Measurements from ENCODE around the gene LIMS1.
"Not testable (repeated sequence)": the region's sequence is repeated elsewhere in the genome, so short reads cannot be mapped to it uniquely, and the experiment has no call there.

The LIMS1 gene

DNA sequence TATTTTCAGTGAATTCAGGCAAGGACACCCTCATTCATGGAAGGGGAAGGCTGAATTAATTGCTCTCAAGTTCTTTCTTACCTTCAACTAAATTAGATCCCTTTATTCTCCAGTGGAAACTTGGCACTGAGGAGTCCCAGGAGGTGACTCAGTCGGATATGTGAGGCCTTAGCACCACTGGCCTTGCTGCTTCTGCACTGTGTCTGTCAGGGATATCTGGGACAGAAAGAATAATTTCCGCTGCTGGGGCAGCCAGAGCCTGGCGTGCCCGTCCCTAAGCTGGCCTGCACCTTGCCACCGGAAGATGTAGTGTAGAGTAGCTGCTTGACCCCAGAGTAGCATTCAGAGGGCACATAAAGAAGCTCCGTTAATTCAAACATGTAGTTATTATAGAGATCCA is 53.4 kb downstream of the LIMS1 start:
- DNase-seq (ENCODE audit: low spot score): no peak

DNA sequence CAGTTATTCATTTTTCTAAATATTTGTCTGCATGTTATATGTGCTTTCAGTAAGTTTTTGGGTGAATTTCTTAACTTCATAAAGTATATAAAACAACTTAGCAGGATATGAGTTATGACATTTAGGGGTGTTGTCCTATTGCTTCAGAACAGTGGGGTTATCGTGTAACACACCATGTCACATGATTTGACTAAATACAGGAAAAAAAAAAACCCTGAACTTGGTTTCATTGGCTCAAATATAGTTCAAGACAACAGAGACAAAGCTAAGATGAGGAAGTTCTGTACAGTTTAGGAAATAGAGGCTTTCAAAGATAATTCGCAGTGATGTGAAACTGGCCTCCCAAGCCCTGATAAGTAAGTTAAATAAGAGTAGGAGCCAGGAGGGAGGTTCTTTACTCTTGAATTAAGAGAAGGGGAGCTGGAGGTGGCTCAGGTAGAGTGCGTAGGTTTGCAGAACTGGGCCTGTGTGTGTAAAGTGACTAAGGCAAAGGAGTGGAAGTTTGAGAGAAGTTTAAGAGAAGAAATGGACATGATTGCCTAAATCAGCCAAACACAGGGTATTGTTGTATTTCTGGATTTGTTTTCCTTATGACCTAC is 53.9 kb downstream of the LIMS1 start:
- no peak for DNase-seq (ENCODE audit: low spot score)

DNA sequence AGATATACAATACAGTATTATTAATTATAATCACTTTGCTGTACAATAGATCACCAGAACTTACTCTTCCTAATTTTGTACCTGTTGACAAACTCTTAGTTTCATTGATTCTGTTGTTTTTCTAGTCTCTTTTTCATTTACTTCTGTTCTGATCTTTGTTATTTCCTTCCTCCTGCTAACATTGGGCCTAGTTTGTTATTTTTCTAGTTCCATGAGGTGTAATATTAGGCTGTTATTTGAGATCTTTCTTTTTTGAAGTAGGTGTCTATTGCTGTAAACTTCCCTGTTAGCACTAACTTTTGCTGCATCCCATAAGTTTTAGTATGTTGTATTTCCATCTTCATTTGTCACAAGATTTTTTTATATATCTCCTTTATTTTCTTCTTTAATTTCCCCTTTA is 55.1 kb downstream of the LIMS1 start:
- no peak for DNase-seq (ENCODE audit: low spot score)

DNA sequence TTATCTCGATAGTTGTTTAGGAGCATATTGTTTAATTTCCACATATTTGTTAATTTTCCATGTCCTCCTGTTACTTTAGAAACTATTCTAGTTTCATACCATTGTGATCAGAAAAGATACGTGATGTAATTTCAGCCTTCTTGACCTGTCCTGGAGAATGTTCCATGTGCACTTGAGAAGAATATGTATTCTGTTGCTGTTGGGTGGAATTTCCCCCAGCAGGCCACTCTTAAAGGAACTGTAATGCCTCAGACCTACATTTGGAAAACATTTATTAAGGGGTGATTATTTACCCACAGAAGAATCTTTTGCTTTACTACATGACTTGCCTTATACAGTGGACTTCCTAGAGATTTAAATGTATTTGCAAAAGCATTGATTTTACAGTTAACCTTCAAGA is 55.5 kb downstream of the LIMS1 start:
- no peak for DNase-seq (ENCODE audit: low spot score)

GRCh38 chr2:108591163-108591562 is 56.9 kb downstream of the LIMS1 start:
- DNase-seq (ENCODE audit: low spot score): no peak

DNA sequence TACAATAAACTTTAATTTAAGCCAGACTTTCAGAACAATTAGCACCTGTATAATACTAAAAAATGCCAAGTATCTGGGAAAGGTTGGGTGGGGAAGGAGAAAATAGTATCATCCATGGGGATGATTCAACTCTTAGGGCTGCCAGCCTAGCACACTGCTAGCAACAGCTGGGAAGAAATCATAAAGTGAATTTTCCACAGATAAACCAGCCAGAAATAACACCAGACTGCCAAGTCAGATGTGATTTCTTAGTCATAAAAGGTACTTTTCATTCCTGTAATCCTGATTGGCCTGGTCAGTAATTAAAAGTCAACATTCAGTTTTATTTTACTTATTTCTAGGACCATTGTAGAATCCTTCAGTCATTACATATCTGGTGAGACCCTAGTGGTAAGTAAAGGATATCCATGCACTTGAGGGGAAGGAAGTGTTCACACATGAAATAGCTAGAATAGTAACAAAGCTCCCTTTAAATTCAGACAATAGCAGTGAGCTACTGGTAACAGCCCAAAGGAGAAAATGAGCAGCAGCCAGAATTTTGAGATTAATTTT is 59.4 kb downstream of the LIMS1 start:
- DNase-seq (ENCODE audit: low spot score): no peak

GRCh38 chr2:108594132-108594981 is 60.1 kb downstream of the LIMS1 start:
- DNase-seq (ENCODE audit: low spot score): peak; percentile 72

- DNase-seq (ENCODE audit: low spot score): peak; percentile 44
Observed at GRCh38 chr2:108594982-108595464, 60.8 kb downstream of the LIMS1 start.

DNA sequence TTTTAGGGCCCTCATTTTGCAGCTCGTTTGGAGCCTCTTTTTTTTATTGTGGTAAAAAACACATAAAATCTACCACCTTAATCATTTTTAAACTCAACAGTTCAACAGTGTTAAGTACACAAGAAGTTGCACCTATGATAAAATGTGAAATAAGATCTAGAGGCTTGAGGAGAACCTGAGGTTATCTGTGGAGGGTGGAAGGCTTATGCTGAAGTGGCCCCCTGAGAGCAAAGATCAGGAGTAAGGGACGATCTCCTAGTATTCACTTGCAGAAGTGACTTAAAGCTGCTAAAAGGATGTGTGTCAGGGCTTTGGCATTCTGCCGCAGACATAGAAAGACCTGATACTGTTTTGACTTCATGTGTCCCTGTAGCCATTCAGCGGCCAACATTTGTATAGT is 61.5 kb downstream of the LIMS1 start:
- DNase-seq (ENCODE audit: low spot score): not testable (repeated sequence)

GRCh38 chr2:108597105-108597744 is 63.0 kb downstream of the LIMS1 start:
- peak; percentile 36 for DNase-seq (ENCODE audit: low spot score)

GRCh38 chr2:108601199-108601598 is 66.9 kb downstream of the LIMS1 start:
- DNase-seq (ENCODE audit: low spot score): not testable (repeated sequence)

DNA sequence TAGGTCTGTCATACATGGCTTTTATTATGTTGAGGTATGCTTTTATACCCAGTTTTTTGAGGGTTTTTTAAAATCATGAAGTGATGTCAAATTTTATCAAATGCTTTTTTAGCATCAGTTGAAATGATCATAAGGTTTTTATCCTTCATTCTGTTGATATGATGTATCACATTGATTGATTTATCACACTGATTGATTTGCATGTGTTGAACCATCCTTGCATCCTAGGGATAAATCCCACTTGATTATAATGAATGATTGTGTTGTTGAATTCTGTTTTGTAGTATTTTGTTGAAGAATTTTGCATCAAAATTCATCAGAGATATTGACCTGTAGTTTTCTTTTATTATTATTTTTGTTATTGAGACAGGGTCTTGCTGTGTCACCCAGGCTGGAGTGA is 68.2 kb downstream of the LIMS1 start:
- no peak for DNase-seq (ENCODE audit: low spot score)

- no peak for DNase-seq (ENCODE audit: low spot score)
Observed at GRCh38 chr2:108604196-108604595, 69.9 kb downstream of the LIMS1 start.

DNA sequence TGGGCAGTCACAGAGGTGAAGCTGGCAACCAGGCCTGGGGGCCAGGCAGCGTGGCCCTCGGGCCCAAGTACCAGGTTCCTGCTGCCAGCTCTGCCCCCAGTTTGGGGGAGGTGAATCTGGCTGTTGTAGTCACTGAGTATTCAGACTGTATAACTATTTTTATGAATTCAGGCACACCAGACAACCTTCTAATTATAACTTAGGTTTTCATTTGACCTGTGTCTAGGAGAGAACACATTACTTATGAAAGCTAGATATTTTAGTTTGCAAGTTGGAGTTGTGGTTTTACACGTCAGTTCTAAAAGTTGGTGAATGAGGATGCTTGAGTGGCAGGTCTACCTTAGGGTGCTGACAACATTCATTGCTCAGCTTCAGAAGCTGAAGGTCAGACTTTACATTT is 71.7 kb downstream of the LIMS1 start:
- peak; percentile 62 for DNase-seq (ENCODE audit: low spot score)

DNA sequence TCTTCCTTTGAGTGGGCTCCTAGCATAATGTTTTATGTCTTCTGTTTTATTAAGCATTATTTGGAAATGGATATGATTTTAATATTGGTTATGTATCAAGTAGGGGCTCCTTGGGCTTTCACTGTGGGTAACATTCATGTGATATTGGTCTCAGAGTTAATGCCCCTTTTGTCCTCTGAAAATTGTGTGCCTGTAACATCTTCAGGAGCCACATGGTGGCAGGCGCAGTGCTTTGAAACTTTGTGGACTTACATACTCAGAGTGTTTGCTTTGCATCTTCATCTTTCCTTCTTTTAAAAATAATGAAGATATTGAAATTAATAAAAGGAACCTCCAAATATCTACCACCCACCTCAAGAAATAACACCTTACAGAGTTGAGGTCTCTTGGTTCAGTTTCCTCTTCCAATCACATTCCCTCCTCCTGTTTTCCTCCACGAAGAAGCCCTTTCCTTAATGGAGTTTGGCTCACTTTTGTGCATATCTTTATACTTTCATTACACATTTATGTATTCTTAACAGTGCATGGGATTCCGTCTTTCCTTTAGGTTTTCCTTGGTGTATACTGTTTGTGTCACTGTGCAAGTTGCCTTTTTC is 73.5 kb downstream of the LIMS1 start:
- no peak for DNase-seq (ENCODE audit: low spot score)

DNA sequence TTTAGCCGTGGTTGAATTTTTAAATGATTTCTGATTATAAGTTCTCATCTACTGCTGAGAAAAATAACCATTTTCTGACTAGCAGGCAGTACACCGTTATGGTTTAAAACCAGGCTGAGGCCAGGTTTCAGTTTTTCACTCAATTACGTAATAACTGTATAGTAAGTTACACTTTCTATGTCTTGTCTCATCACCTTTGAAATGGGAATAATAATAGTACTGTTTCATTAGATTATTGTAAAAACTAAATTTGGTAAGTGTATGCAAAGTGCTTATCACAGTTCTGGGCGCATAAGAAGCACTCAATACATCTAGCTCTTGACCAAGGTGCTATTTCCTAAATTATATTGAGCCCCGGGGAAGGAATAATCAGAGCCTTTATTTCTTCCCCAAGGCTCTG is 76.8 kb downstream of the LIMS1 start:
- DNase-seq (ENCODE audit: low spot score): peak; percentile 48

DNA sequence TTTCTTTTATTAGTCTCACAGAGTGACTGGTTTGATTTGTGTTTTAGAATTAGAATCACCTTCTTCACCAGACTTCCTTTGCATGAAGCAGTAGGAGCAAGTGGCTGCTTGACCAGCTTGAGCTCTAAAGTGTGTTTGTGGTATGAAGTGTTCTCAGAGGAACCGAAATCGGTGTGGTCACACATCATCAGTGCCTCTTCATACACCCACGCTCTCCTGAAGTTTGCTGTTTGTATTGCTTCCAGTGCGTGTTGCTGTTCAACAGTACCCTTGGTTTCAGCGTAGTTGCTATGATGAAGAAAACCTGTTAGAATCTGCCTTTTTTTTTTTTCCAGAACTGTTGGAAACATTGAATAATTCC is 77.9 kb downstream of the LIMS1 start:
- peak; percentile 83 for DNase-seq (ENCODE audit: low spot score)

DNA sequence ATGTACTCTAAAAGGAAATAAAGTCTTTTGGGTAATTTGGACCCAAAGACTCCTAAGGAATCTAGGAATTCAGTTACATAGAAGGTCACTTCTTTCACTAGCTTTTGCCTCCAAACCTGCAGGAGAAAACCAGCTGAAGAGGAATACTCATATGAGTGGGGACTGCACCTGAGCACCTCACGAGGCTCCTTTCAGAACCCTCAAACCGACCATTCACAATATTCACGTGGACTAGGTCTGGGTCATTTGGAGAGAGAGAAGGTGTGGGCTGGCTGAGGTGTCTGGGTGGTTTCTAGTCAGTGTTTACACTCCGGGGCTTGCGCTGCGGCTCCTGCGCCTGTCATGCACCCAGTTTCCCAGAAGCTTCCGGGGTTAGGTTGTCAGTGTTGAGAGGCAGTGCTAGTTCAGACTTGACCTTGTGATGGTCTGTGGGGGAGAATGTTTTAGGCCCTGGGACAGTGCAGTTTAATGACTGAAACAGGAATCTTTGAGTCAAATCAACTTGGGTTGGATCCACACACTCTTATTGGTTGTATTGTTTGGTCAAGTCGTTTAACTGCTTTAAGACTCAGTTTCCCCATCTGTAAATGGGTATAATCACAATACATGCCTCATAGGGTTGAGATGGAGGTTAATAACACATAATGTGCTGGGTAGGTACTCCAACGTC is 78.4 kb downstream of the LIMS1 start:
- DNase-seq (ENCODE audit: low spot score): peak; percentile 89

DNA sequence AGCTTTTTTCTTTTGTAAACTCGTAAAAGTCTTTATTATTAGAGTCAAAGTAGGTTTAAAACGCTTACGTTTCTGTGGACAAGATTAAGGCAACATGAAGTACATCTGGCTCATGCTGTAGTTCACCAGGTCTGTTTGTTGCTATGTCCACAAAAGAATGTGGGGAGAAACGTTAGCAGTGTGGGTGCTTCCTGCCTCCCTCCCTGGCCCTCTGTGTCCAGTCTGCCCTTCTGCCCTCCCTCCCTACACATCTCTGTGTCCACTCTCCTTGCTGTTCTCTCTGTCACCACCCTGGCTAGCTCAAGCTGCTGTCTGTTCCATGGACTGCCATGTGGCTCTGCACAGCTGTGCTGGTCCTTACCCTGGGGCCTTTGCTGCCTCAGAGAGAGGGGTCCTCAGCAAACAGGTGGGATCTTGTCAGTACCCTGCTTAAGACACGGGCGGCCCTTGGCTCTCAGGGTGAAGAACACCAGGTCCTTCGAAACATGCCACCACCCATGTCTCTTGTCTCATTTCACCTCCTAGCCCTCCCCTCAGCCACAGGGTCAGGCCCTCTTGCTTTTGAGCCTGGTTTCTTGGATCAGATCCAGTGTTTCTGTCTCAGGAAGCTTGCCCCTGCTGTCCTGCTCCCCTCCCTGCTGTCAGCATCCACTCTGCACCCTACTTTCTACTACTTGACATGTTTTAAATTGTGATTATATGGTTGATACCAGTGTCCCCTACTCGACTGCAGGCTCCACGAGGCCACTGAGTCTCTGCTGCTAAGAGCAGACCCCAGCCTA is 79.2 kb downstream of the LIMS1 start:
- no peak for DNase-seq (ENCODE audit: low spot score)

- no peak for DNase-seq (ENCODE audit: low spot score)
Observed at GRCh38 chr2:108614043-108614545, 79.8 kb downstream of the LIMS1 start.

DNA sequence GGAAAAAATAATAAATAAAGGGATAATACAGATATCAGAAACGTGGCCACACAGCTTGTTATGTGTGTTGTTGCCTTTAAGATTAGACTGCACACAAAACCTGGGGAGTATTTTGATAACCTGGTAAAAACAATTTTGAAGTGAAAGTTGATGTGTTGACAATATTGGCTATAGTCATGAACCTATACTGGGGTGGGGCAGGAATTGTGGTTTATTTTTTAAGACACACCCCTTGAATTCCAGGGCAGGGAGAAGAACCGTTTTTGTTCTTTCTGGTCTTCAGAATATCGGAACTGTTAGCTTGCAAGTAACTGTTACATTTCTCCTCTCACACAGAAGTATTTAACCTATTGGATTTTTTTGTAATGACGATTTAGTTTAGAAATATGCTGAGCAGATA is 80.4 kb downstream of the LIMS1 start:
- no peak for DNase-seq (ENCODE audit: low spot score)
